GM21528 (cell line): ENCODE measurements around the gene ABCB8.

Source experiments
- ATAC-seq: cut with Tn5 transposase; IDR thresholded peaks from one replicate; pipeline ENCODE4 v1.9.1; 2021; ENCODE audit warnings: mild to moderate bottlenecking, moderate library complexity; ENCODE audit not compliant: unreplicated experiment, low FRiP score

ABCB8 gene

DNA sequence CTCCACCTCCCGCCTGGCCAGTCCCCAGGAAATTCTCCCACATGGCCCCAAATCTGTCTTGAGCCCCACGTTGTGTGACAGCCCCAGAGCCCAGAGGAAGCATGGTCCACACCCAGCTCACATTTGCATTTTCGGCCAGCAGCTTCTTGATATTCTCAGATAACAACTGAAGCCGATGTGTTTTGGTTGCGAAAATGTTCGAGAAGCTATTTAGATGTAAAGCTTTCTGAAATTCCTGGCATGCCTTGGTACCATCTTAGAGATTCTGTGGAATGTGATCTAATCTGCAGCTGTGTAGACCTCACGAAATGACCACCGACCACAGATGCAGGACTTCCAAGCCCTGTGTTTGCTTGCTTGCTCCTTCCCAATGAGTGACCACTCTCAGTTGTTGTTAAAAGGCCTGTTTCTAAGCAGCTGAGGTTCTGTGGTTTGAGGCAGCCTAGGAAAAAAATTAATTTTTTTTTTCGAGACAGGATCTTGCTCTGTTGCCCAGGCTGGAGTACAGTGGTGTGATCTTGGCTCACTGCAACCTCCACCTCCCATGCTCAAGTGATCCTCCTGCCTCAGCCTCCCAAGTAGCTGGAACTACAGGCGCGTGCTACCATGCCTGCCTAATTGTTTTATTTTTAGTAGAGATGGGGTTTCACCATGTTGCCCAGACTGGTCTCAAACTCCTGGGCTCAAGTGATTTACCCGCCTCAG lies 40.0 kb downstream of the ABCB8 start:
- no peak for ATAC-seq

DNA sequence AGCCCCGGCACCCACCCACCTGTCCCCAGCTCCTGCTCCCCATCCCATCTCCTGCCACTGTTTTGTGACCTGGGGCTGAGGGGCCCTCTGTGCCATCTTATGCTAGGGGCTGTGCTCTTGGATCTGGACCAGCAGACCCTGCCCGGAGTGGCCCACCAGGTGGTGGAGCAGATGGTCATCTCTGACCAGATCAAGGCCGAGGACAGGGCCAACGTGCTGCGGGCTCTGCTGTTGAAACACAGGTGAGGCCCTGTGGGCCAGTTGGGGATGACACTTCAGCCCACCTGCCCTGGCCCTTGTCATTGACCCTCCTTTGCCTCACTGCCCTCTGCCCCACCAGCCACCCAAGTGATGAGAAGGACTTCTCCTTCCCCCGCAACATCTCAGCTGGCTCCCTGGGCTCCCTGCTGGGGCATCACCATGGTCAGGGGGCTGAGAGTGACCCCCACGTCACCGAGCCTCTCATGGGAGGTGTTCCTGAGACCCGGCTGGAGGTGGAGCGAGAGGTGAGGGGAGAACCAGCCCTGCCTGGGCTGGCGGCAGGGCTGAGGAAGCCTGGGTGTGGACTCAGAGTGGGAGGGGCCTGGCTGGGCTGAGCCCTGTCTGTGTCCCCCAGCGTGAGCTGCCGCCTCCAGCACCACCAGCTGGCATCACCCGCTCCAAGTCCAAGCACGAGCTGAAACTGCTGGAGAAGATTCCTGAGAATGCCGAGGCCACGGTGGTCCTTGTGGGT lies 41.8 kb downstream of the ABCB8 start:
- no peak for ATAC-seq

DNA sequence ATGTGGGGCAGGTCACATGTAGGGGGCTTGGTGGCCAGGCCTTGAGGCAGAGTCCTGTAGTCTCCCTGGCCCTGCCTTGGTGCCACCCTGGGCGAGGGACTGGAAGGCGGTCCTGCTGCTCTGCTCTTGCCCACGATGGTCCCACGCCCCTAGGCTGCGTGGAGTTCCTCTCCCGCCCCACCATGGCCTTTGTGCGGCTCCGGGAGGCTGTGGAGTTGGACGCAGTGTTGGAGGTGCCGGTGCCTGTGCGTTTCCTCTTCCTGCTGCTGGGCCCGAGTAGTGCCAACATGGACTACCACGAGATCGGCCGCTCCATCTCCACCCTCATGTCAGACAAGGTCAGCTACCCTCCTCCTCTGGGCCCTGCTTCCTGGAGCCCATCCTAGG lies 42.3 kb downstream of the ABCB8 start:
- no peak for ATAC-seq

DNA sequence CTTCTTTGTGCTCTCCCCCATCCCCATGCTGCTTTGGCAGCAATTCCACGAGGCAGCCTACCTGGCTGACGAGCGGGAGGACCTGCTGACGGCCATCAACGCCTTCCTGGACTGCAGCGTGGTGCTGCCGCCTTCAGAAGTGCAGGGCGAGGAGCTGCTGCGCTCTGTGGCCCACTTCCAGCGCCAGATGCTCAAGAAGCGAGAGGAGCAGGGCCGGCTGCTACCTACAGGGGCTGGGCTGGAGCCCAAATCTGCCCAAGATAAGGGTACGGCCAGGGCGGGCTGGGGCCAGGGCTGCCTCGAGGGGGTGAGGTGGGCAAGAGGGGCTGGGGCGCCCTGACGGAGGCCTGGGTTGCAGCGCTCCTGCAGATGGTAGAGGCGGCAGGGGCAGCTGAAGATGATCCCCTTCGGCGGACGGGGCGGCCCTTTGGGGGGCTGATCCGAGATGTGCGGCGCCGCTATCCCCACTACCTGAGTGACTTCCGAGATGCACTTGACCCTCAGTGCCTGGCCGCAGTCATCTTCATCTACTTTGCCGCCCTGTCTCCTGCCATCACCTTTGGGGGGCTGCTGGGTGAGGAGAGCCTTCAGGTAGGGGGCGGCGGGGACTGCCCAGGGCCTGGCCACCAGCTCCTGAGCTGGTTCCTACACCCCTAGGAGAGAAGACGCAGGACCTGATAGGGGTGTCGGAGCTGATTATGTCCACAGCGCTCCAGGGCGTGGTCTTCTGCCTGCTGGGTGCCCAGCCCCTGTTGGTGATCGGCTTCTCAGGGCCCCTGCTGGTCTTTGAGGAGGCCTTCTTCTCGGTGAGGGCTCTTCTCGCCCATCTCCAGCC lies 43.0 kb downstream of the ABCB8 start:
- no peak for ATAC-seq

DNA sequence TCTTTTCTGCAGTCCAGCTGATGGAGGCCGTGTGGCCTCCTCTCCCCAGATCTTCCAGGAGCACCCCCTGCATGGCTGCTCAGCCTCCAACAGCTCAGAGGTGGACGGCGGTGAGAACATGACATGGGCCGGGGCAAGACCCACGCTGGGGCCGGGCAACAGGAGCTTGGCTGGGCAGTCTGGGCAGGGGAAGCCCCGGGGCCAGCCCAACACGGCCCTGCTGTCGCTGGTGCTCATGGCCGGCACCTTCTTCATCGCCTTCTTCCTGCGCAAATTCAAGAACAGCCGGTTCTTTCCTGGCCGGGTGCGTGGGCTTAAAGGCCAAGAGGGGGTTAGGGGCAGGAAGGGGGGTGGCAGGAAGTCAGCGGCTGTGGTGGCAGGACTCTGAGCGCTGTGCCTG lies 45.7 kb downstream of the ABCB8 start:
- no peak for ATAC-seq

DNA sequence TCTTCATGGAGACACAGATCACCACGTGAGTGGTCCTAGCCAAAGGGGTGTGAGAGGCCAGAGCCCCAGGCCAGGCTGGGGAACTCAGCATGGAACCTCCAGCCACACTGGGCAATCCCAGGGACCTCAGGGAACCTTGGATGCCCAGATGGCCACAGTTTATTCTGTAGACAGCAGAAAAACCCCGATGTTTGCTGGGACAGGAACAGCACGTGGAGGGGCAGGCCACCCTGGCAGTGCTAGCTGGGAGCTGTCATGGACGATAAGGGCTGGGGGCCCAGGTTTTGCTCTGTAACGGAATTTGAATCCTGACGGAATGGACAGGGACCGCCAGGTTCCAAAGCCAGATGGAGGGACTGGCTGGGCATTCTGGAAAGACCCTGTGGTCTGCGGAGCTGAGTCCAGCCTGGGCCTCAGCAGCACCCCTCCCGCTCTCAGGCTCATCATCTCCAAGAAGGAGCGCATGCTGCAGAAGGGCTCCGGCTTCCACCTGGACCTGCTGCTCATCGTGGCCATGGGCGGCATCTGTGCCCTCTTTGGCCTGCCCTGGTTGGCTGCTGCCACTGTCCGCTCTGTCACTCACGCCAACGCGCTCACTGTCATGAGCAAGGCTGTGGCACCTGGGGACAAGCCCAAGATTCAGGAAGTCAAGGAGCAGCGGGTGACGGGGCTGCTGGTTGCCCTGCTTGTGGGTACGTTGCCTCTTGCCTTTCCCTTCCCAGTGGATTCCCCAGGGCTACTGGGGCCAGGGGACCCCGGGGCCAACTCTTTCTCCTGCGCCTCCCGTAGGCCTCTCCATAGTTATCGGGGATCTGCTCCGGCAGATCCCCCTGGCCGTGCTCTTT lies 46.8 kb downstream of the ABCB8 start:
- no peak for ATAC-seq

DNA sequence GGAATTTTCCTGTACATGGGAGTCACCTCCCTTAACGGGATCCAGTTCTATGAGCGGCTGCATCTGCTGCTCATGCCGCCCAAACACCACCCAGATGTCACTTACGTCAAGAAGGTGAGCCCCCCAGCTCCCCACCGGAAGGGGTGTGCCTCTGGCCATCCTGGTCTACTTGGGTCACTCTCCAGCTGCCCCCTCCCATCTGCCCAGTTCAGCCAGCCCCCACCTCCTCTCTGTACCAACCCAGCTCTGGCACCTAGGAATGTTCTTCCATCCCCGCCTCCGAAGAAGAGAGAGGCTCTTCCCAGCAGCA lies 47.4 kb downstream of the ABCB8 start:
- ATAC-seq, result no peak

DNA sequence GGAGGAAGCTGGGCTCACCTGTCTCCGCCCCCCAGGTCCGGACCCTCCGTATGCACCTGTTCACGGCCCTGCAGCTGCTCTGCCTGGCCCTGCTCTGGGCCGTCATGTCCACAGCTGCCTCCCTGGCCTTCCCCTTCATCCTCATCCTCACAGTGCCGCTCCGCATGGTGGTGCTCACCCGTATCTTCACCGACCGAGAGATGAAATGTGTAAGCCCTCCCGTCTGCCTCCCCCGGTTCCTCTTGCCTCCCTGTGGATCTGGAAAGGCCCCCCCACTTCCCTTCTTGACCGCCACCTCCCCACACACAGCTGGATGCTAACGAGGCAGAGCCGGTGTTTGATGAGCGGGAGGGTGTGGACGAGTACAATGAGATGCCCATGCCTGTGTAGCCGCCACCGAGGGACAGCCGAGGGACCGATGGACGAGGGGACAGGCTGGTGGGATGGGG lies 47.8 kb downstream of the ABCB8 start:
- ATAC-seq, result no peak

DNA sequence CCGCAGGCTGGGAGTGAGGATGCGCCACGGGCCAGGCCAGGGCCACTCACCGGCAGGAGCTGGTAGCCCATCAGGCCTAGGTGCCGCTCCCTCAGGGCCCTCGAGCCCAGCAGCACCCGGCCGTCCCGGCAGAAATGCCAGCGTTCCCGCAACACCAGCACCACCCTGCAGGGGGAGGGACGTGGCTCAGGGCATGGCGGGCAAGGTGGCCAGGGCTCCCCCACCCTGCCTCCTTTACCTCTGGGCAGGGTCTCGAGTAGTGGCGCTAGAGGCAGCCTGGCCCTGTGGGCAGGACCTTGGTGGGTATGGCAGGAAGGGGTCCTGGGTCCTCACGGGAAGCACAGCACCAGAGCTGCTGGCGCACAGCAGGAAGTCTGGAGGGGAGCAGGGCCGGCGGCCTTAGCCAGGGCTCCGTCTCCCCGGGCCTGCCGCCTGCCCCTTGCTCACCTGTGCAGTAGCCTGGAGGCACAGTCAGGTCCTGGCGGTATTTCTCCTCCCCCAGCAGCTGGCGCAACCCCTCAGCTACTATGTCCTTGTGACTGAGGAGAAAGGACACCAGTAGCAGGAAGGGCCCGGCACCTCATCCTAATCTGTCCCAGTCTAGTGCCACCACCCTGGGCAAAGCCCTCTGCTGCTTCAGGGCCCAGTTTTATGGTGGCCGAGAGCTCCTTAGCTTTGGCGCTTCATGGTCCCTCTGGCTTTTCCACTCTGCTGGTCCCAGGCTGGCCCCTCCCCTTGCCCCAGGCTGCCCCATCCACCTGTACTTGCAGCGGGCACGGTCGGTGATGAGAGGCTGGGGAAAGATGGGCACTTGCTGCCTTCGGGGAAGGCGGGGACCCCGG lies 48.8 kb downstream of the ABCB8 start:
- ATAC-seq, result no peak

DNA sequence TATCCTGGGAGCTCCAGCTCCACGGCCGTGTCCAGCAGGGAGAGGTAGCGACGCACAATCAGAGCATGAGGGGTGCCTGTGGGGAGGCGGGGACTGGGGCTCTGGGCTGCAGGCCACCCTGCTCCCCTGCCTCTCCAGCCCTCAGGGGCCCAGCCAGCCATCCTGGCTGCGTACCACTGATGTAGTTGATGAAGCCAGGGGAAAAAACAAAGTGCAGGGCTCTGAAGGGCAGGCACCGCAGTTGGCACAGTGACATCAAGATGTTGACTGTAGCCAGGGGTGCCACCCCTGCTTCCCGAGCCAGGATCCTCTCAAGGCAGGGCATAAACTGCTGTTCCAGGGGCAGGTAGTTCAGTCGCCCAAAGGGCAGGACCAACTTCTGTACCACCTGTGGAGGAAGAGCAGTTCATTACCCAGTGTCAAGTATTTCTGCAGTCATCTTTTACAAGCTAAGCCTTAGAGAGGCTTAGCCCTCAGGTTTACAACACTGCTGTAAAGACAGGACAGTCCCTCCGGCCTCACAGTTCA lies 49.5 kb downstream of the ABCB8 start:
- ATAC-seq, result no peak

DNA sequence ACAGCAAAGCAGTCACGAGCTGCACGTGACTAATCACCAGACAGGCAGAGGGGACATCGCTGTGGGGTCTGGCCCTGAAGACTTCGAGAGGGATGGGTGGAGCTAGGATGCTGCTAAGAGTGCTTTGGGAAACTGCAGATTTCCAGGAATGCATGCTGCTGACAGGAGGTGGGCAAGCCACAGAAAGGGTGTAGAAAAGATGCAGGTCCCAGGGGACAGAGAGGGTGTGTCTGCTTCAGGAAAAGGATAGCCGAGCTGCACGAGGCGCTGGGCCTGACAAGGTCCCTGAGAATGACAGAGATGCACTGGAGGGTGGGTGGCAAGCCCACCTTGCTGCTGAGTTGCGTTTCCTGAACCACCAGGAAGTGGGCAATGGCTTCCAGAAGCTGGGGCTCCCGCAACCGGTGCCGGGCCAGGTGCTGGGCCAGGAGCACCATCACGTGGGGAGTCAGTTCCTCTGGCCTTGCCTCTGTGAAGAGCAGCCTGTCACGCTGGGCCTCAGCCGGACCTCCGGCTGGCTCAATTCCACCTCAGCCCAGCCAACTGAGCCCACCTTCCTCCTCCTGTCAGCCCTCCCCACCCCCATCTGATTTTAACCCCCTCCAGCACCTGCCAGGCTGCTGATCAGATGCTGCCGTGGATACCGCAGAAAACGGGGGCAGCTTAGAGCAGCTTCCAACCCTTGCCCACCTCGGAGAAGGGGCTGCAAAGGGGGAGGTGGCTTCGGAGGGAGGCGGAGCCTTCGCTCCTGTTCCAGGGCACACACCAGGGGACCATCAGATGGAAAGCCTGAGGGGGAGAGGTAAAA lies 50.2 kb downstream of the ABCB8 start:
- no peak for ATAC-seq

DNA sequence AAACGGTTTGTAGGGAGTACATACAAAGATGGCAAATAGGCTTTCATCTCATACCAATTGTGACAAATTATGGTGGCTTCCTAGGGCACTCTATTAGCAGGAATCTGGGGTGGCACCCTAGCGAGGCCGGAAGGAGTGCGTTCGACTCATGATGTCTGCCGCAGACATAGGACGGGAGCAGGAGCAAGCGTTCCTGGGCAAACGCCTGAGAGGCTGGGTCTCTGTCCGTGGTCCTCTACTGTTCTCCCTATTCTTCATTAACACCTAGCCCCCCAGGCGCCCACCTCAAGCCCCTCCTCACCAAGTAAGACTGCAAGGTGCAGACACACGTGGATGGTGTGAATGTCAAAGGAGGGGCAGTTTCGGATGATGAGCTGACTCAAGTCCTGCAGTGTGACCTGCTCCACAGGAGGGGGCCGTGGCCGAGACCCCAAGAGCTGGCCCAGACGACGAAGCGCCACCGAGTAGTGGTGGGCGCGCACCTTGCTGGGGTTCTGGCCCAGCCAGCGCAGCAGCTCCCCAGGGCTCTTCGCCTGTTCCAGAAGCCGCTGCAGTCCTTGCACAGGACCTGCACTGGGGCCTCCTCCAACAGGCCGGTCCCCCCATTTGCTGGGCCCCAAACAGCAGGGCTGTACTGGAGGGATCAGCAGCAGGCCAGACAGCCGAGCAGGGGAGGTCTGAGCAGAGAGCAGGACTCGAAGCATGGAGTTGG lies 51.1 kb downstream of the ABCB8 start:
- no peak for ATAC-seq

DNA sequence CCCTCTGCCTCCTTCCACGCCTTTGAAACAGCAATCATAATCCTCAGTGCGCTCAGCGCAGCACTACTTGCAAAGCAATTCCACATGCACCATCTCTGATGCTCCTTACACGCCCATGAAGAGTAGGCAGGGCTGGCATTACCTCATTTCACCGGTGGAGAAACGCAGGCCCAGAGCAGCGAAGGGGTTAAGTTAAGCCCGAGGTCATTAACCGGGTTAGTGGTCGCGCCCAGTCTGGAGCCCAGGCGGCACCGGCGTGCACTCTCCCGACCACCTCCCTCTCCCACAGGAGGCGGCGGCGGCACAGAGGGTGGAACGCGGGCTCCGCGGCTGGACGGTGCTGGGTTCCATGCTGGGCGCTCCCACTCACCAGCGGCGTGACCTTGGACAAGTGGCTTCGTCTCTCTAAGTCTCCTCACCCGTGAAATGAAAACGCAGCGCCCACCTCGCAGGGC lies 51.8 kb downstream of the ABCB8 start:
- ATAC-seq, result peak; percentile 2

DNA sequence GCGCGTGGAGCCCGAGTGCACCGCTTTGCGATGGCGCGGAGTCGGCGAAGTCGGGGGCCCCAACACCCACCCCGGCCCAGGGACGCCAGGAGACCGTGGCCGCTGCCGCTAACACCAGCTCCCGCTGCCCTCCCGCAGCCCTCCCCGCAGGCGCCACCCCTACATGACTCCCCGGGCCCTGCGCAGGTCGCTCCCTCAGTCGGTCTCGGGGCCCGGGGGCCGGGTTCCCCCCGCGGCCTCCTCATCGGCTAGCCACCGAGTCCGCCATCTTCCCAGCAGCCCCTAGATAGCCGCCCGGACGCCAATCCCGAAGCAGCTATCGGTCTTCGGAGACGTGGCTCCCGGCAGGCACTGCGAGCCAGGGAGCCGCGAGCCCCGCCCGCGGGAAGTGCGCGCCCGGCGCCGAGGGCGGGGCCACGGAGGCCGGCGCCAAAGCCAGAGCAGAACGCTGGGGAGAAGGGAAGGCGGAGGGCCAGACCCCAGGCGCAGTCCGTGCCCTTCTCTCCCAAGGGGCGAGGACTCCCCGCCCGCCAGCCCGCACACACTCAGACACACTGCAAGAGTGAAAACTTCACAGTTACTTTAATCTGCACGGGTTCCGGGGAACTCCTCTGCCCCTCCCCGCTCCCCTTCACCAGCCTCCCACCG lies 52.4 kb downstream of the ABCB8 start, which contains the start of gene FASTK:
Gene FASTK (minus strand): TSS at position 288 of the 648 bp plus-strand sequence. CDS start 43 bp downstream, at position 245.
- peak; percentile 75 for ATAC-seq

DNA sequence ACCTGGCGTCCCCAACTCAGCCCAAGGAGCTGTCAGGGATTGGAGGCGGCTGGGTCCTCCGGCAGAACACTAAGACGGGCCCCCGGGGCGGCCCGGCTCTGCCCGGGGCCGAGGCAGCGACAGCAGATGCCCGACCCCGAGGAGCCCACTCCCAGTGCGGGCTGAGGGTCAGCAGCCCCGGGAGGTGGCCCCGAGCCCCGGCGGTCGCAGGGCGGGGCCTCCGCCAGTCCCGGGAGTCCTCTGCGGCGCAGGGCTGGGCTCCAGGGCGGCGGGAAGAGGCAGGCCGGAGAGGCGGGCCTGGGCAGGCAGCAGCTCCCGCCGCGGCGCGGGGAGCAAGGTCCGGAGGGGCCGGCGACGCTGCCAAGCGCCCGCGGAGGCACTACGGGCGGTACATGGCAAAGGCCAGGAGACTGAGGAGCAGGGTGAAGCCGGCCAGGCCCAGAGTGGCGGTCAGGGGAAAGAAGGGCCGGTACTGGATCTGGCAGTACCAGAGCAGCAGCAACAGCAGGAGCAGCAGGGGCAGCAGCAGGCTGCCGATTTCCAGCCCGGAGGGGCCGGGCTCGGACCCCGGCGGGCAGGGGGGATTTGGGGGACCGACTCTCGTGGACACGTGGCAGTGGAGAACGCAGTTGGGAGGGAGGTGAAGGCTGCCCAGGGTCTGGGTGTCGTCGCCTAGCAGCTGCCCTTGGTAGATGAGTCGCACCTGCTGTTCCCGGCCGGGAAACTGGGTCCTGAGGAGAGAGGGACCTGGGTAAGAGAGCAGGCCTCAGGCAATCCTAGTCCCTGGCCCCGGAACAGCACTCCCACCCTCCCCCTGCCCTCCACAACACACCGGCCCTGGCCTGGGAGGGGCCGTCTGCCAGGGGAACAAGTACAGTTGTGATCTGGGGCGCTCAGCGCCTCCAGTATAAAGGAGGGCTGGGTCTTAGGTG lies 53.2 kb downstream of the ABCB8 start:
- no peak for ATAC-seq
